Astrocyte (in vitro differentiated cells and primary cell): ENCODE measurements around the gene LENG1. TPM values are rescaled to one million over a fixed set of nuclear protein-coding genes. Genes with fewer than 3 reads are reported as not detected.

ENCODE experiments used
- DNase-seq: peaks from one replicate; pipeline ENCODE4 v3.0.0-alpha.2; 2010; ENCODE audit warnings: low read depth
- FAIRE-seq: peaks from 2 replicates; lab custom pipeline; 2011; peaks lifted over from hg19 to GRCh38; lab: Jason Lieb, UNC
- H2AFZ ChIP-seq: 2 replicates; pipeline ENCODE4 v1.6.0; 2012; ENCODE audit warnings: low read depth, low read length, inconsistent platforms
- H3K27ac ChIP-seq: 2 replicates; pipeline ENCODE4 v1.5.1; 2011; ENCODE audit warnings: low read depth, low read length, inconsistent platforms
- H3K27me3 ChIP-seq: 2 replicates; pipeline ENCODE4 v1.6.0; 2011; ENCODE audit warnings: low read length, inconsistent platforms; ENCODE audit not compliant: insufficient read depth
- H3K36me3 ChIP-seq: 2 replicates; pipeline ENCODE4 v1.5.1; 2011; ENCODE audit warnings: low read length, inconsistent platforms; ENCODE audit not compliant: insufficient read depth
- H3K4me1 ChIP-seq: 2 replicates; pipeline ENCODE4 v1.5.1; 2011; ENCODE audit warnings: low read length, inconsistent platforms; ENCODE audit not compliant: insufficient read depth
- H3K4me2 ChIP-seq: 2 replicates; pipeline ENCODE4 v1.6.0; 2012; ENCODE audit warnings: low read length, inconsistent platforms
- H3K4me3 ChIP-seq: 2 replicates; pipeline ENCODE4 v1.5.1; 2011; ENCODE audit warnings: low read depth, mild to moderate bottlenecking, low read length, inconsistent platforms; ENCODE audit not compliant: insufficient read depth
- H3K79me2 ChIP-seq: 2 replicates; pipeline ENCODE4 v1.6.0; 2012; ENCODE audit warnings: mild to moderate bottlenecking, low read length, inconsistent platforms; ENCODE audit not compliant: insufficient read depth
- H3K9ac ChIP-seq: 2 replicates; pipeline ENCODE4 v1.6.0; 2012; ENCODE audit warnings: mild to moderate bottlenecking, low read length, inconsistent platforms
- H3K9me3 ChIP-seq: 2 replicates; pipeline ENCODE4 v1.5.1; 2012; ENCODE audit warnings: low read depth, mild to moderate bottlenecking, low read length, inconsistent platforms; ENCODE audit not compliant: insufficient read depth
- H4K20me1 ChIP-seq: 2 replicates; pipeline ENCODE4 v1.6.0; 2012; ENCODE audit warnings: low read length, inconsistent platforms; ENCODE audit not compliant: insufficient read depth
- H3K27ac Mint-ChIP-seq: one replicate; pipeline ENCODE4 v1.8.0; 2021; ENCODE audit warnings: mild to moderate bottlenecking, mixed read lengths; ENCODE audit not compliant: unreplicated experiment
- H3K27me3 Mint-ChIP-seq: one replicate; pipeline ENCODE4 v1.8.0; 2021; ENCODE audit warnings: low read depth, mixed read lengths; ENCODE audit not compliant: unreplicated experiment
- H3K36me3 Mint-ChIP-seq: one replicate; pipeline ENCODE4 v1.8.0; 2021; ENCODE audit warnings: low read depth, mixed read lengths; ENCODE audit not compliant: unreplicated experiment
- H3K4me1 Mint-ChIP-seq: one replicate; pipeline ENCODE4 v1.8.0; 2021; ENCODE audit warnings: low read depth, mixed read lengths; ENCODE audit not compliant: unreplicated experiment
- H3K4me3 Mint-ChIP-seq: one replicate; pipeline ENCODE4 v1.8.0; 2021; ENCODE audit warnings: mild to moderate bottlenecking, moderate library complexity, mixed read lengths; ENCODE audit not compliant: unreplicated experiment
- H3K9me3 Mint-ChIP-seq: one replicate; pipeline ENCODE4 v1.8.0; 2021; ENCODE audit warnings: mild to moderate bottlenecking, mixed read lengths; ENCODE audit not compliant: unreplicated experiment
- EZH2 ChIP-seq: IDR thresholded peaks from 2 replicates; pipeline ENCODE4 v1.6.1; 2012; ENCODE audit warnings: mild to moderate bottlenecking, low read length, inconsistent platforms; ENCODE audit not compliant: insufficient read depth
- total RNA-seq: library from RNA; stranded (reverse); gene quantifications from 2 replicates; pipeline ENCODE4 v1.2.1, GENCODE V29; 2021
- TF ChIP-seq, protein P1 (sequence below): IDR thresholded peaks from 2 replicates; pipeline ENCODE4 v1.5.1; 2011; ENCODE audit warnings: low read depth, mild to moderate bottlenecking, inconsistent platforms, low read length, moderate library complexity; ENCODE audit not compliant: insufficient read depth

LENG1 gene
- total RNA-seq, 1 donor from 2014 or later: 4.8 TPM

DNA sequence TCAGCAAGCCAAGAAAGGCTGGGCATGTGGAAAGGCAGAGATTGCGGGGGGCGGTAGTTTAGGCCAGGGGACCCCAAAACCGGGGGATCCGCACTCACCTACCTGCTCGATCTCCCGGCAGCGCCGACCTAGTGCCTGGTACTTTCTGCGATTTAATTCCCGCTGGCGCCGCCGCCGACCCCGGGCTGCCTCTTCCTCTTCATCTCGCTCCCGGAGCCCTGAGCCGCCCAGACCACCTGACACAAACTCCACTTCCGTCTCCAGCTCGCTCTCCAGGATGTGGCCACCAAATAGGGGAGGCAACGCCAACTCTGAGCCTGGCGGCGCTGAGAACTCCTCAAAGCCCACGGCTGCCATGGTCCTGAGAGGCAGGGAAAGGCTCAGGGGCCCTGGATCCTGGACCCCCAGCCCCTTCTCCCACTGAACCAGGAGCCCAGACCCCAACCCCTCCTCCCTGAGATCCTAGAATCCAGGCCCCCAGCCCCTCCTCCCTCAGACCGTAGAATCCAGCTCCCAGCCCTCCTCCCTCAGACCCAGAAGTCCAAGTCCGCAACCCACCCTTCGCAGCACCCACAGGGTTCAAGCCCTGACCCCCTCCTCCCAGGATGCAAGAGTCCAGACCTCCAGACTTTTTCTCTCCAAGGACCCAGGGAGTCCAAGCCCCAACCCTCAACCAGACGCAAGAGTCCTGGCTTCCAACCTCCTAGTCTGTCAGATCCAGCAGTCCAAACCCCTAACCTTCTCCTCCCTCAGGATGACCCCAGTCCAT is 45.0 kb downstream of the LENG1 start:
- no peaks in the 10 kb centered on the region for H3K9me3 ChIP-seq
- peak overlapping the region; percentile 94 for H3K4me3 ChIP-seq
- peak overlapping the region; percentile 95 for H3K4me3 Mint-ChIP-seq
- peak overlapping the region; percentile 88 for H3K27ac ChIP-seq
- peaks cover 11% of the 10 kb centered on the region for H3K4me1 ChIP-seq
- peaks cover 46% of the 10 kb centered on the region for H3K79me2 ChIP-seq
- DNase-seq: peak; percentile 32
- FAIRE-seq: no peak
- H3K4me2 ChIP-seq: peak overlapping the region; percentile 97
- H4K20me1 ChIP-seq: peaks cover 12% of the 10 kb centered on the region
- H3K9me3 Mint-ChIP-seq: no peaks in the 10 kb centered on the region
- TF ChIP-seq, protein P1, sequence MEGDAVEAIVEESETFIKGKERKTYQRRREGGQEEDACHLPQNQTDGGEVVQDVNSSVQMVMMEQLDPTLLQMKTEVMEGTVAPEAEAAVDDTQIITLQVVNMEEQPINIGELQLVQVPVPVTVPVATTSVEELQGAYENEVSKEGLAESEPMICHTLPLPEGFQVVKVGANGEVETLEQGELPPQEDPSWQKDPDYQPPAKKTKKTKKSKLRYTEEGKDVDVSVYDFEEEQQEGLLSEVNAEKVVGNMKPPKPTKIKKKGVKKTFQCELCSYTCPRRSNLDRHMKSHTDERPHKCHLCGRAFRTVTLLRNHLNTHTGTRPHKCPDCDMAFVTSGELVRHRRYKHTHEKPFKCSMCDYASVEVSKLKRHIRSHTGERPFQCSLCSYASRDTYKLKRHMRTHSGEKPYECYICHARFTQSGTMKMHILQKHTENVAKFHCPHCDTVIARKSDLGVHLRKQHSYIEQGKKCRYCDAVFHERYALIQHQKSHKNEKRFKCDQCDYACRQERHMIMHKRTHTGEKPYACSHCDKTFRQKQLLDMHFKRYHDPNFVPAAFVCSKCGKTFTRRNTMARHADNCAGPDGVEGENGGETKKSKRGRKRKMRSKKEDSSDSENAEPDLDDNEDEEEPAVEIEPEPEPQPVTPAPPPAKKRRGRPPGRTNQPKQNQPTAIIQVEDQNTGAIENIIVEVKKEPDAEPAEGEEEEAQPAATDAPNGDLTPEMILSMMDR: no peak
- TF ChIP-seq EZH2: no peak
- H3K27ac Mint-ChIP-seq: peak overlapping the region; percentile 96
- H3K9ac ChIP-seq: peak overlapping the region; percentile 93
- H3K36me3 Mint-ChIP-seq: peaks cover 12% of the 10 kb centered on the region
- H3K36me3 ChIP-seq: peaks cover 7% of the 10 kb centered on the region
- no peaks in the 10 kb centered on the region for H3K27me3 Mint-ChIP-seq
- H3K27me3 ChIP-seq: no peaks in the 10 kb centered on the region
- H3K4me1 Mint-ChIP-seq: peaks cover 2% of the 10 kb centered on the region
- H2AFZ ChIP-seq: peak overlapping the region; percentile 96

DNA sequence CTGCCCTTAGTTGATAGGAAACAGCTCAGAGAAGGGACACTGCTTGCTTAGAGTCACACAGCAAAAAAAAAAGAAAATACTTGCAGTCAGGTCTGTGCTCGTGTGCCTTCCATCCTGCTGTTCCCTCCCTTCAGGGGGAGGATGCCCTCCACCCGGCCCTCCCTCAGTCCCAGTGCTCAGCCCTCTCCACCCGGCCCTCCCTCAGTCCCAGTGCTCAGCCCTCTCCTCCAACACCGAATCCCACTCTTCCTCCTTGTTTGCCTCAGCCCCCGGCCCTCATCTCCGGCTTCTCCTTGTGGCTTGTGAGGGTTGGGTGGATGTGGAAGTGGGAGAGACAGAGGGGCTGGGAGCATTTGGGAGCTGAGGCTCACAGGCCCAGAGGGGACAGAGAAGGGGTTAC is 49.9 kb downstream of the LENG1 start:
- FAIRE-seq: no peak
- peaks cover 5% of the 10 kb centered on the region for H3K36me3 ChIP-seq

More for the DNA sequence above, 49.9 kb downstream of the LENG1 start:
- Mint-ChIP-seq H3K4me3 (no peak overlapping the region), H3K4me1 (no peaks in the 10 kb centered on the region), H3K27me3 (no peaks in the 10 kb centered on the region), H3K27ac (no peak overlapping the region), H3K36me3 (peaks cover 19% of the 10 kb centered on the region), H3K9me3 (no peaks in the 10 kb centered on the region)
- no peak overlapping the region for H3K4me3 ChIP-seq
- H3K9me3 ChIP-seq: no peaks in the 10 kb centered on the region
- no peak for TF ChIP-seq EZH2
- TF ChIP-seq, protein P1: no peak
- H3K4me1 ChIP-seq: peaks cover 7% of the 10 kb centered on the region
- no peaks in the 10 kb centered on the region for H3K27me3 ChIP-seq
- DNase-seq: no peak
- no peak overlapping the region for H3K9ac ChIP-seq
- H2AFZ ChIP-seq: no peak overlapping the region
- H4K20me1 ChIP-seq: peaks cover 15% of the 10 kb centered on the region
- no peak overlapping the region for H3K27ac ChIP-seq
- peaks cover 30% of the 10 kb centered on the region for H3K79me2 ChIP-seq
- no peak overlapping the region for H3K4me2 ChIP-seq
